OCI-LY1 (cell line): ENCODE measurements around the gene TMEM38A.
"Not testable (repeated sequence)": the region's sequence is repeated elsewhere in the genome, so short reads cannot be mapped to it uniquely, and the experiment has no call there.

Source experiments
- H2AFZ ChIP-seq: fragments of 200-600 bp; sonication (generic), shearing (Covaris generic); 2 replicates; pipeline ENCODE4 v1.6.0; 2014; ENCODE audit warnings: antibody characterized with exemption, mild to moderate bottlenecking, low read length
- H3F3A ChIP-seq: fragments of 200-600 bp; sonication (generic), shearing (Covaris generic); 2 replicates; pipeline ENCODE4 v1.6.0; 2014; ENCODE audit warnings: mild to moderate bottlenecking, antibody characterized with exemption, low read length, moderate library complexity; ENCODE audit not compliant: insufficient read depth
- H3K27ac ChIP-seq: fragments of 200-600 bp; sonication (generic); 2 replicates; pipeline ENCODE4 v1.5.1; 2014; ENCODE audit warnings: low read length, mixed run types, mild to moderate bottlenecking, low read depth; ENCODE audit not compliant: poor library complexity, severe bottlenecking
- H3K27me3 ChIP-seq: fragments of 200-600 bp; sonication (generic); 2 replicates; pipeline ENCODE4 v1.6.0; 2014; ENCODE audit warnings: antibody characterized with exemption, mild to moderate bottlenecking, low read length, moderate library complexity; ENCODE audit not compliant: insufficient read depth
- H3K36me3 ChIP-seq: fragments of 200-600 bp; sonication (generic); 2 replicates; pipeline ENCODE4 v1.6.1; 2014; ENCODE audit warnings: mild to moderate bottlenecking, antibody characterized with exemption, low read length, moderate library complexity, mixed read lengths; ENCODE audit not compliant: insufficient read depth
- H3K4me1 ChIP-seq: fragments of 200-600 bp; sonication (generic); 2 replicates; pipeline ENCODE4 v1.5.1; 2014; ENCODE audit warnings: mild to moderate bottlenecking, low read length, moderate library complexity; ENCODE audit not compliant: insufficient read depth, severe bottlenecking
- H3K4me2 ChIP-seq: fragments of 200-600 bp; sonication (generic), shearing (Covaris generic); 2 replicates; pipeline ENCODE4 v1.6.1; 2014; ENCODE audit warnings: low read length
- H3K4me3 ChIP-seq: fragments of 200-600 bp; sonication (generic); 2 replicates; pipeline ENCODE4 v1.5.1; 2014; ENCODE audit warnings: low read length, low read depth, mild to moderate bottlenecking, mixed read lengths; ENCODE audit not compliant: poor library complexity, severe bottlenecking
- H3K79me2 ChIP-seq: fragments of 200-600 bp; shearing (Covaris generic); 2 replicates; pipeline ENCODE4 v1.6.1; 2016; ENCODE audit warnings: mixed run types, low read length, mixed read lengths; ENCODE audit not compliant: insufficient read depth
- H3K9ac ChIP-seq: fragments of 200-600 bp; sonication (generic), shearing (Covaris generic); 2 replicates; pipeline ENCODE4 v1.6.1; 2014; ENCODE audit warnings: mild to moderate bottlenecking, low read length, mixed read lengths
- H3K9me2 ChIP-seq: fragments of 200-600 bp; sonication (generic), shearing (Covaris generic); 2 replicates; pipeline ENCODE4 v1.6.1; 2014; ENCODE audit warnings: low read depth, mild to moderate bottlenecking, low read length, mixed read lengths
- H3K9me3 ChIP-seq: fragments of 200-600 bp; shearing (Covaris generic); 2 replicates; pipeline ENCODE4 v1.6.1; 2014; ENCODE audit warnings: low read length, mixed read lengths
- H4K20me1 ChIP-seq: fragments of 200-600 bp; sonication (generic), shearing (Covaris generic); 2 replicates; pipeline ENCODE4 v1.6.0; 2016; ENCODE audit warnings: mild to moderate bottlenecking, low read length; ENCODE audit not compliant: insufficient read depth
- EZH2 ChIP-seq: fragments of 200-600 bp; sonication (generic), shearing (Covaris generic); IDR thresholded peaks from 2 replicates; pipeline ENCODE4 v1.8.0; 2017; ENCODE audit warnings: borderline replicate concordance, mixed run types, mild to moderate bottlenecking, antibody characterized with exemption, low read length, moderate library complexity, mixed read lengths
- TF ChIP-seq, protein P1 (sequence below): fragments of 200-600 bp; sonication (generic), shearing (Covaris generic); IDR thresholded peaks from 2 replicates; pipeline ENCODE4 v1.5.1; 2017; ENCODE audit warnings: mild to moderate bottlenecking, antibody characterized with exemption, low read length, moderate library complexity, mixed read lengths

TMEM38A gene

GRCh38 chr19:16722591-16722990 is 61.7 kb downstream of the TMEM38A start:
- H4K20me1 ChIP-seq, result no peaks in the 10 kb centered on the region
- no peaks in the 10 kb centered on the region for H3K27me3 ChIP-seq
- no peak for TF ChIP-seq EZH2
- TF ChIP-seq, protein P1, sequence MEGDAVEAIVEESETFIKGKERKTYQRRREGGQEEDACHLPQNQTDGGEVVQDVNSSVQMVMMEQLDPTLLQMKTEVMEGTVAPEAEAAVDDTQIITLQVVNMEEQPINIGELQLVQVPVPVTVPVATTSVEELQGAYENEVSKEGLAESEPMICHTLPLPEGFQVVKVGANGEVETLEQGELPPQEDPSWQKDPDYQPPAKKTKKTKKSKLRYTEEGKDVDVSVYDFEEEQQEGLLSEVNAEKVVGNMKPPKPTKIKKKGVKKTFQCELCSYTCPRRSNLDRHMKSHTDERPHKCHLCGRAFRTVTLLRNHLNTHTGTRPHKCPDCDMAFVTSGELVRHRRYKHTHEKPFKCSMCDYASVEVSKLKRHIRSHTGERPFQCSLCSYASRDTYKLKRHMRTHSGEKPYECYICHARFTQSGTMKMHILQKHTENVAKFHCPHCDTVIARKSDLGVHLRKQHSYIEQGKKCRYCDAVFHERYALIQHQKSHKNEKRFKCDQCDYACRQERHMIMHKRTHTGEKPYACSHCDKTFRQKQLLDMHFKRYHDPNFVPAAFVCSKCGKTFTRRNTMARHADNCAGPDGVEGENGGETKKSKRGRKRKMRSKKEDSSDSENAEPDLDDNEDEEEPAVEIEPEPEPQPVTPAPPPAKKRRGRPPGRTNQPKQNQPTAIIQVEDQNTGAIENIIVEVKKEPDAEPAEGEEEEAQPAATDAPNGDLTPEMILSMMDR, result no peak
- no peak overlapping the region for H3K4me3 ChIP-seq
- no peak overlapping the region for H2AFZ ChIP-seq
- H3K36me3 ChIP-seq, result no peaks in the 10 kb centered on the region
- no peaks in the 10 kb centered on the region for H3F3A ChIP-seq
- H3K27ac ChIP-seq, result no peak overlapping the region
- no peak overlapping the region for H3K4me2 ChIP-seq
- H3K9me2 ChIP-seq, result no peaks in the 10 kb centered on the region
- peaks cover 21% of the 10 kb centered on the region for H3K4me1 ChIP-seq
- no peaks in the 10 kb centered on the region for H3K9me3 ChIP-seq
- H3K9ac ChIP-seq, result no peak overlapping the region
- no peaks in the 10 kb centered on the region for H3K79me2 ChIP-seq

GRCh38 chr19:16726916-16727315 is 66.0 kb downstream of the TMEM38A start:
- Histone ChIP-seq H3K36me3 (no peaks in the 10 kb centered on the region), H3K4me3 (no peak overlapping the region), H3K9me3 (no peaks in the 10 kb centered on the region), H3F3A (no peaks in the 10 kb centered on the region), H3K79me2 (no peaks in the 10 kb centered on the region), H3K27ac (no peak overlapping the region), H3K4me2 (no peak overlapping the region), H4K20me1 (no peaks in the 10 kb centered on the region), H3K4me1 (no peaks in the 10 kb centered on the region), H2AFZ (no peak overlapping the region), H3K27me3 (no peaks in the 10 kb centered on the region), H3K9ac (no peak overlapping the region), H3K9me2 (no peaks in the 10 kb centered on the region)
- TF ChIP-seq, protein P1, result no peak
- TF ChIP-seq EZH2, result no peak

GRCh38 chr19:16735650-16736266 is 74.8 kb downstream of the TMEM38A start:
- not testable (repeated sequence) for H3K4me2 ChIP-seq, H4K20me1 ChIP-seq, H3K27ac ChIP-seq, H2AFZ ChIP-seq, H3K27me3 ChIP-seq, H3K9me2 ChIP-seq, H3K4me3 ChIP-seq, H3K4me1 ChIP-seq, H3K9me3 ChIP-seq, H3K36me3 ChIP-seq, H3K79me2 ChIP-seq, H3K9ac ChIP-seq, H3F3A ChIP-seq

DNA sequence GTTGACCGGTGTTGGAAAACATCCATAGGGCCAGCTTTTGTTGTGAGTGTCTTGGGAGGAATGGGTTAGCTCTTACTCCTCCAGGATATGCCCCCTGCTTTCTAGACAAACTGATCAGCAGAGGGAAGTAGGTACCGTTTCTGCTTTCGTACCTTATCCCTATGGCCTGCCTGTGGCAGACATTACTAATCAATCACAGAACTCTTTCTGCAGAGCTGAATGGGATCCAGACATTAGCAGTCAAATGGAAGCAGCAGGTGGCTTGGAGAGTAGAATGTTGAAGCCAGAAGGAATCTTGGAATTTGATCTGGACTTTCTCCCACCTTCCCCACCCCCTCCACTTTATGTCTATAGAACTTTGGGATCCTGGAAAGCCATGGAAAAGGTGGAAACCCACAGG is 75.8 kb downstream of the TMEM38A start:
- TF ChIP-seq EZH2, result no peak
- TF ChIP-seq, protein P1, result no peak
- no peak overlapping the region for H3K4me2 ChIP-seq
- H3K79me2 ChIP-seq, result no peaks in the 10 kb centered on the region
- no peaks in the 10 kb centered on the region for H3F3A ChIP-seq
- no peaks in the 10 kb centered on the region for H3K36me3 ChIP-seq
- H2AFZ ChIP-seq, result no peak overlapping the region
- H3K4me1 ChIP-seq, result no peaks in the 10 kb centered on the region
- no peaks in the 10 kb centered on the region for H3K9me2 ChIP-seq
- H3K27me3 ChIP-seq, result no peaks in the 10 kb centered on the region; the same call in 1 of the 2 replicates
- no peaks in the 10 kb centered on the region for H4K20me1 ChIP-seq
- no peak overlapping the region for H3K27ac ChIP-seq
- no peak overlapping the region for H3K9ac ChIP-seq
- H3K4me3 ChIP-seq, result no peak overlapping the region
- H3K9me3 ChIP-seq, result 0 out of 2 replicates have a peak, but pooled peaks cover 2% of the 10 kb centered on the region
